ENCODE results near the gene FHIT.

GRCh38 chr3:59803268-59803667 lies 1448.0 kb downstream of the FHIT start:
- no peak for TF ChIP-seq CTCF (IDR thresholded peaks at IDR 0.05)
- TF ChIP-seq EZH2phosphoT487 (IDR thresholded peaks at IDR 0.05) = no peak

All from neural progenitor cell (in vitro differentiated cells).